Measurements from ENCODE around the gene SLC9A2.

Gene SLC9A2

GRCh38 chr2:102698369-102699111, 79.2 kb downstream of the SLC9A2 start:
- Mint-ChIP-seq H3K4me1 (no peaks in the 10 kb centered on the region), H3K36me3 (ENCODE audit: low read depth) (no peaks in the 10 kb centered on the region), H3K27ac (no peak overlapping the region), H3K27me3 (ENCODE audit: low read depth) (no peaks in the 10 kb centered on the region), H3K4me3 (no peak overlapping the region), H3K9me3 (no peaks in the 10 kb centered on the region)
- TF ChIP-seq CTCF (IDR thresholded peaks at IDR 0.05; ENCODE audit: unreplicated experiment in 3 of 3): no peak

- Mint-ChIP-seq H3K36me3 (ENCODE audit: low read depth) (no peaks in the 10 kb centered on the region), H3K4me1 (peaks cover 3% of the 10 kb centered on the region), H3K9me3 (no peaks in the 10 kb centered on the region), H3K4me3 (no peak overlapping the region), H3K27ac (no peak overlapping the region), H3K27me3 (ENCODE audit: low read depth) (no peaks in the 10 kb centered on the region)
- no peak for TF ChIP-seq CTCF (IDR thresholded peaks at IDR 0.05; ENCODE audit: unreplicated experiment in 3 of 3)
Observed at GRCh38 chr2:102703305-102703704, 84.0 kb downstream of the SLC9A2 start.

GRCh38 chr2:102703748-102704147, 84.4 kb downstream of the SLC9A2 start:
- Mint-ChIP-seq H3K9me3 (no peaks in the 10 kb centered on the region), H3K4me1 (peaks cover 6% of the 10 kb centered on the region), H3K4me3 (no peak overlapping the region), H3K36me3 (ENCODE audit: low read depth) (no peaks in the 10 kb centered on the region), H3K27ac (no peak overlapping the region), H3K27me3 (ENCODE audit: low read depth) (no peaks in the 10 kb centered on the region)
- peak; percentile 29 to 50 (median 40) for TF ChIP-seq CTCF (IDR thresholded peaks at IDR 0.05; ENCODE audit: unreplicated experiment in 3 of 3)

GRCh38 chr2:102704531-102704930, 85.2 kb downstream of the SLC9A2 start:
- Mint-ChIP-seq H3K27ac (no peak overlapping the region), H3K36me3 (ENCODE audit: low read depth) (no peaks in the 10 kb centered on the region), H3K9me3 (no peaks in the 10 kb centered on the region), H3K4me3 (no peak overlapping the region), H3K4me1 (peaks cover 6% of the 10 kb centered on the region), H3K27me3 (ENCODE audit: low read depth) (no peaks in the 10 kb centered on the region)
- TF ChIP-seq CTCF (IDR thresholded peaks at IDR 0.05; ENCODE audit: unreplicated experiment in 3 of 3): no peak

- H3K4me3 Mint-ChIP-seq: peak overlapping the region in 1 of 3 experiments; percentile 35
- no peak for TF ChIP-seq CTCF (IDR thresholded peaks at IDR 0.05; ENCODE audit: unreplicated experiment in 3 of 3)
- H3K27me3 Mint-ChIP-seq (ENCODE audit: low read depth): no peaks in the 10 kb centered on the region
- no peaks in the 10 kb centered on the region for H3K9me3 Mint-ChIP-seq
- no peak overlapping the region for H3K27ac Mint-ChIP-seq
- peaks cover 6% of the 10 kb centered on the region for H3K4me1 Mint-ChIP-seq
- H3K36me3 Mint-ChIP-seq (ENCODE audit: low read depth): no peaks in the 10 kb centered on the region
Observed at GRCh38 chr2:102707796-102708695, 88.7 kb downstream of the SLC9A2 start.

All from nephron (organoid).